GM12875 (cell line): ENCODE results near the gene ZC3H12A.
"Not testable (repeated sequence)": the region's sequence is repeated elsewhere in the genome, so short reads cannot be mapped to it uniquely, and the experiment has no call there.

Source experiments
- H3K4me3 ChIP-seq: one replicate; pipeline ENCODE4 v1.5.1; 2011; ENCODE audit warnings: low read depth, low read length, control low read depth
- CTCF ChIP-seq: IDR thresholded peaks from 2 replicates; pipeline ENCODE4 v1.5.1; 2011; ENCODE audit warnings: low read depth, mild to moderate bottlenecking, control low read depth, inconsistent platforms, low read length, moderate library complexity, borderline replicate concordance; ENCODE audit not compliant: insufficient read depth

The ZC3H12A gene

GRCh38 chr1:37515185-37516034, 41.0 kb downstream of the ZC3H12A start:
- no peak for TF ChIP-seq CTCF
- peak overlapping the region; percentile 89 for H3K4me3 ChIP-seq

- no peak for TF ChIP-seq CTCF
- no peak overlapping the region for H3K4me3 ChIP-seq
These were observed 43.2 kb downstream of the ZC3H12A start for GRCh38 chr1:37517569-37517968.

DNA sequence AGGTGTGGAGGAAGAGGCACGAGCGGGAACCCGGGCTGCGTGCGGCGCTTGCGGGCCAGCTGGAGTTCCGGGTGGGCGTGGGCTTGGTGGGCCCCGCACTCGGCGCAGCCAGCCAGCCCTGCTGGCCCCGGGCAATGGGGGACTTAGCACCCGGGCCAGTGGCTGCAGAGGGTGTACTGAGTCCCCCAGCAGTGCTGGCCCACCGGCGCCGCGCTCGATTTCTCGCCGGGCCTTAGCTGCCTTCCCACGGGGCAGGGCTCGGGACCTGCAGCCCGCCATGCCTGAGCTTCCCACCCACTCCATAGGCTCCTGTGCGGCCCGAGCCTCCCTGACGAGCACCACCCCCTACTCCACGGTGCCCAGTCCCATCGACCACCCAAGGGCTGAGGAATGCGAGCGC, 43.9 kb downstream of the ZC3H12A start:
- H3K4me3 ChIP-seq = not testable (repeated sequence)

- H3K4me3 ChIP-seq = not testable (repeated sequence)
These were observed 44.5 kb downstream of the ZC3H12A start for GRCh38 chr1:37518929-37519328.

DNA sequence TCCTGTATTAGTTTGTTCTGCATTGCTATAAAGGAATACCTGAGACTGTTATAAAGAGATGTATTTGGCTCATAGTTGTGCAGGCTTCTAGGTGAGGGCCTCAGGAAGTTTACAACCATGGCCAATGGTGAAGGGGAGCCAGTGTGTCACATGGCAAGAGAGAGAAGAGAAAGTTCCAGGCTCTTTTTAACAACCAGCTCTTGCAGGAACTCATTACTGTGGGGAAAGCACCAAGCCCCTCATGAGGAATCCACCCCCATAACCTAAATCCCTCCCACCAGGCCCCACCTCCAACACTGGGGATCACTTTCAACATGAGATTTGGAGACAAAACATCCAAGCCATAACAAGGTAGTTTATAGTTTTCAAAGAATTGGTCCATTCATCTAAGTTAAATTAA, 45.2 kb downstream of the ZC3H12A start:
- H3K4me3 ChIP-seq = no peak overlapping the region
- no peak for TF ChIP-seq CTCF

- not testable (repeated sequence) for H3K4me3 ChIP-seq
These were observed 55.5 kb downstream of the ZC3H12A start for GRCh38 chr1:37529888-37530287.

DNA sequence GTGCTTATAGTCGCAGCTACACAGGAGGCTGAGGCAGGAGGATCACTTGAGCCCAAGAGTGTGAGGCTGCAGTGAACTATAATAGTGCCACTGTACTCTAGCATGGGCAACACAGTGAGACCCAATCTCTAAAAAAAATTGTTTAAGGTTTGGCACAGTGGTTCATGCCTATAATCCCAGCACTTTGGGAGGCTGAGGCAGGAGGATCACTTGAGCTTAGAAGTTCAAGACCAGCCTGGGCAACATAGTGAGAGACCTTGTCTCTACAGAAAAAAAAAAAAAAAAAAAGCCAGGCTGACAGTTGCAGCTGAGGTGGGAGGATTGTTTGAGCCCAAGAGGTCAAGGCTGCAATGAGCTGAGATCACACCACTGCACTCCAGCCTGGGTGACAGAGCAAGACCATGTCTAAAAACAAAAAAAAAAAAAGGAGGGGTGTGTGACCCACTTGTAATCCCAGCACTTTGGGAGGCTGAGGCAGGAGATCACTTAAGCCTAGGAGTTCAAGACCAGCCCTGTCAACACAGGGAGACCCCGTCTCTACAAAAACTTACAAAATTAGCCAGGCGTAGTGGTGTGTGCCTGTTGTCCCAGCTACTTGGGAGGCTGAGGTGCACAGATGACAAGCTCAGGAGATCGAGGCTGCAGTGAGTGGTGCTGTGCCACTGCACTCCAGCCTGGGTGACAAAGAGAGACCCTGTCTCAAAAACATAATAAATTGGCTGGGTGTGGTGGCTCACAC, 58.2 kb downstream of the ZC3H12A start:
- not testable (repeated sequence) for H3K4me3 ChIP-seq

DNA sequence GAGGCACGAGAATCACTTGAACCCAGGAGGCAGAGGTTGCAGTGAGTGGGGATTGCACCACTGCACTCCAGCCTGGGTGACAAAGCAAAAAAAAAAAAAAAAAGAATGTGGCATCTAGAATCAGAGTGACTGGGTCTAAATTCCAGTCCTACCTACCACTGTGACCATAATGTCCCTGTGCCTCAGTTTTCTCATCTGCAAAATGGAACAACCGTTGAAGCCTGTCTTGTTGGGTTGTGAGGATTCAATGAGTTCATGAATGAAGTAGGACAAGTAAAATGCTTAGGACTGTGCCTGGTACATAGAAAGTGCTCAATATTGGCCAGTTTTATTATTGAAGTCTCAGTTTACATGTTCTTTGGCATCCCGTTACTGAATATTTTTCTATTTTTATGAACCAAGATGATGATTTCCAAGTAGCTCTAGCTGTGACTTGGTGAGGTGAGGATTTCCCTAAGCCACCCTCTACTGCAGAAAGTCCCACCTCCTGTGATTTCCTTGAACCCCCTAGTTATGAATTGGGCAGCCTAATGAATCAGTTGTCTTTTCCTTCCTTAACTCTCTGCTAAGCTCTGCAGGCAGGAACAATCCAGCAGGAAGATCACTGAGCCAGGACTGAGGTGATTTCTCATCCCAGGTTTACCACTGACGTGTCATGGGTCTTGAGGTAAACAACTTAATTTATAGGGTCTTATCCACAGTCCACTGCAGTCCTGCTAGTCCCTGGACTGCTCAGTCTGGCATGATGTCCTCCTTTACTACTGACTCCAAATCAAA, 59.1 kb downstream of the ZC3H12A start:
- no peak overlapping the region for H3K4me3 ChIP-seq
- TF ChIP-seq CTCF = no peak
